ENCODE results near the gene CNGB1.
"Not testable (repeated sequence)": the region's sequence is repeated elsewhere in the genome, so short reads cannot be mapped to it uniquely, and the experiment has no call there.

The CNGB1 gene

GRCh38 chr16:57855188-57855587 lies 115.7 kb downstream of the CNGB1 start:
- Mint-ChIP-seq H3K36me3 (no peaks in the 10 kb centered on the region), H3K27ac (no peak overlapping the region), H3K4me3 (no peak overlapping the region), H3K4me1 (no peaks in the 10 kb centered on the region), H3K9me3 (no peaks in the 10 kb centered on the region)
- ATAC-seq (no peak), DNase-seq (ENCODE audit: low spot score in 2 of 2) (no peak)

DNA sequence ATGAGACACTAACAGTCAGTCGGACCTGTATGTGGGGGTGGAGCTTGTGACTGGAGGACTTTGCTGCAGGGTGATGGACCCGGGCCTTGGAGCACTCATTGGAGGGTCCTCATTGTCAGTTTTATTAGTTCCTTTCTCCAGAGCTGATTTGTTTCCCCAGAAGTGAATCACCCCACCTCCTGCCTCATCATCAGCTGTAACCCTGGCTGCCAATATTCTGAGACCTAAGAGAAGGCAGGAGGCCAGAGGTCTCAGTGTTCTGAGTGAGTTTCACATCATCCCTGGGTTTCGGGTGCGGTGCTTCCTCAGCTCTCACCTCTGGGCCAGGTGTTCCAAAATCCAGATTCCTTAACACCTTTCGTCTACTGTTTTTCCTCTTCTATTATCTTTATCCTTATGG lies 118.7 kb downstream of the CNGB1 start:
- no peaks in the 10 kb centered on the region for H3K9me3 Mint-ChIP-seq
- H3K36me3 Mint-ChIP-seq, result no peaks in the 10 kb centered on the region
- no peak overlapping the region for H3K4me3 Mint-ChIP-seq
- no peaks in the 10 kb centered on the region for H3K4me1 Mint-ChIP-seq
- no peak for ATAC-seq
- no peak for DNase-seq (ENCODE audit: low spot score in 2 of 2)
- no peak overlapping the region for H3K27ac Mint-ChIP-seq

DNA sequence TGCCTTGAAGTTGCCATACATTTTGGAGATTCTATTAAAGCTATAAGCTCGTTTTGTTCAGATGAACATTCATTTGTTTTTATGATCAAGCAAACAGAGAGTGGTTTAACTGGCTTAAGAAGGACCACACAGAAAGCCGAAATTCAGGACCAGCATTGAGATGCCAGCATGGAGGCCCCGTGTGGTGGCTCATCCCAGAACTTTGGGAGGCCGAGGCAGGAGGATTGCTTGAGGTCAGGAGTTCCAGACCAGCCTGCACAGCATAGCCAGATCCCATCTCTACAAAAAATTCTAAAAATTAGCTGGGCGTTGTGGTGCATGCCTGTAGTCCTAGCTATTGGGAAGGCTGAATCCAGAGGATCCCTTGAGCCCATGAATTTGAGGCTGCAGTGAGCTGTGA lies 122.7 kb downstream of the CNGB1 start:
- Mint-ChIP-seq H3K27ac (no peak overlapping the region), H3K4me1 (no peaks in the 10 kb centered on the region), H3K36me3 (no peaks in the 10 kb centered on the region), H3K9me3 (no peaks in the 10 kb centered on the region), H3K4me3 (no peak overlapping the region)
- DNase-seq (ENCODE audit: low spot score in 2 of 2) (no peak), ATAC-seq (no peak)

DNA sequence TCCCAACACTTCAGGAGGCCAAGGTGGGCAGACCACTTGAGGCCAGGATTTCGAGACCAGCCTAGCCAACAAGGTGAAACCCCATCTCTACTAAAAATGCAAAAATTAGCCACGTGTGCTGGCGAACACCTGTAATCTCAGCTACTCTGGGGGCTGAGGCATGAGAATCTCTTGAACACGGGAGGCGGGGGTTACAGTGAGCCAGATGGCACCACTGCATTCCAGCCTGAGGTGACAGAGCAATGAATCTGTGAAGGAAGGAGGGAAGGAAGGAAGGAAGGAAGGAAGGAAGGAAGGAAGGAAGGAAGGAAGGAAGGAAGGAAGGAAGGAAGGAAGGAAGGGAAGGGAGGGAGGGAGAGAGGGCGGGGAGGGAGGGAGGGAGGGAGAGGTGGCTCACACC lies 124.0 kb downstream of the CNGB1 start:
- H3K36me3 Mint-ChIP-seq; H3K4me1 Mint-ChIP-seq; DNase-seq (ENCODE audit: low spot score in 2 of 2); H3K4me3 Mint-ChIP-seq; H3K9me3 Mint-ChIP-seq; ATAC-seq: not testable (repeated sequence)
- peak overlapping the region; percentile 43 for H3K27ac Mint-ChIP-seq

DNA sequence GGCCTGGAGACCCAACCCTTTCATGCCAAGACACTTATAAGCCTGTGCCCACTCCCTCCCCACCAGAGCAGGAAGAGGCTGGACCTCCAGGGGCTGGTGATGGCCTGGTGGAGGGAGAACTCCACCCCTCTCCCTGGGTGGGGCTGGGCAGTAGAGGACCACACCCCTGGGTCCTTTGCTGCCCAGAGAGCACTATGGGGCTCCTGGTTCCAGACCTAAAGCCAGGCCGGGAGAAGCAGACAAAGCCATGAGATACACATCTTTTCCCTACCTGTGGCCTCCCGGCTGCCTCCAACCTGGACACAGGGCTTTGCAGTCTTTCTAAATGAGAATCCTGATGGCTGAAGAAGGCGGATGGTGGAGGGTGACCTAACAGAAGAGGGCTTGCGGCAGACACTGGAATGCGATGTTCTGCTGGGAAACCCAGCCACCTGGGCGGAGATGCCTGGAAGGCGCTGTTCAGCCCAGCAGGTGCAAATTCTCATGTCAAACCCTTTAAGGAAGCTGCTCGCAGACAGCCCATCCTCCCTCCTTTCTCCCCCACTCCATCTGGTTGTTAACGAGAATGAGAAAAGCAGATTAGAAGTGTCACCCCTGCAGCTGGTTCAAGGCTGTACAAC lies 124.7 kb downstream of the CNGB1 start:
- no peaks in the 10 kb centered on the region for H3K4me1 Mint-ChIP-seq
- H3K27ac Mint-ChIP-seq, result peak overlapping the region; percentile 43
- ATAC-seq (no peak), DNase-seq (ENCODE audit: low spot score in 2 of 2) (no peak)
- no peaks in the 10 kb centered on the region for H3K36me3 Mint-ChIP-seq
- H3K9me3 Mint-ChIP-seq, result no peaks in the 10 kb centered on the region
- H3K4me3 Mint-ChIP-seq, result no peak overlapping the region

DNA sequence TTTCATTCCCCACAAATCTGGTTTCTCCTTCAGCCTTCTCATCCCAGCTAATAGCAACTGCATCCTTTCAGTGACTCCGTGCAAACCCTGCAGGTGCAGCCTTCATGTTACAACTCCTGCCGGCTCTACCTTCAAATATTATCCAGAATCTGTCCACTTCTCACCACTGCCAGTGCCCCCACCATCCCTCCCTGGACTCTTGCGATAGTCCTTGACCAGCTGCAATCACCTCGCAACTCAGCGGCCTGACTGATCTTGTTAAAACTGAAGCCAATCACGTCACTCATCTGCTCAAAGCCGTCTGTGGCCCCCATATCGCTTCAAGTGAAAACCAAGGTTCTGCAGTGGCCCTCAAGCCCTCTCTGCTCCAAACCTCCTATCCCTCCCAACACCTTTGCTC lies 125.8 kb downstream of the CNGB1 start:
- no peak overlapping the region for H3K27ac Mint-ChIP-seq
- DNase-seq (ENCODE audit: low spot score in 2 of 2) (no peak), ATAC-seq (no peak)
- no peak overlapping the region for H3K4me3 Mint-ChIP-seq
- no peaks in the 10 kb centered on the region for H3K36me3 Mint-ChIP-seq
- H3K9me3 Mint-ChIP-seq, result no peaks in the 10 kb centered on the region
- no peaks in the 10 kb centered on the region for H3K4me1 Mint-ChIP-seq

DNA sequence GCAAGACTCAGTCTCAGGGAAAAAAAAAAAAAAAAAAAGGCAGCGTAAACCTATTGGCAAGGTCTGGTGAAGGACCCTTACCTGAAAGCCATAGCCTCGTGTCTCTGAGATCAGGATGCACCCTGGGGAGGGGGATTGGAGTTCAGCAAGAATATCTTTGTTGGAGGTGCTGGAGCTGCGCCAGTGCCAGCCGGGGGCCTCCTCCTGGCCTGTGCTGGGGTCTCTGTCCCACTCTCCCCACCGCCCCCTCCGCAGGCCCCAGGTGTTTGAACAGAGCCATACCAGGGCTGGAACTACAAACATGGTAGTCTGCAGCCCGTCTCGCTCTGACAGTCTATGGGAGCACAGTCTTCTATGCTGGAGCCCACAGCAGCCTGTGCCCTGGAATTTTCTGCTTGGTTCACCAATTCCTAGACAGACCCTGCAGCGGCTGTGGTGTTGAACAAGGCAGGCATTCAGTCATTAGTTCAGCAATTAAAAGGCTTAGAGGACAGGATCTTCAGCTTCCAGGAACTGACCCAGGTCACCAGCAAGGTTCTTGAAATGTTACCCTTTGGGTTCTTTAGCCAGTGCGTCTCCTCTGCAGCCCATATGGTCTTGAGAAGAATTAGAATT lies 126.4 kb downstream of the CNGB1 start:
- H3K9me3 Mint-ChIP-seq, result no peaks in the 10 kb centered on the region
- H3K27ac Mint-ChIP-seq, result no peak overlapping the region
- H3K36me3 Mint-ChIP-seq, result no peaks in the 10 kb centered on the region
- no peak overlapping the region for H3K4me3 Mint-ChIP-seq
- no peaks in the 10 kb centered on the region for H3K4me1 Mint-ChIP-seq
- DNase-seq (ENCODE audit: low spot score in 2 of 2) (no peak), ATAC-seq (no peak)

DNA sequence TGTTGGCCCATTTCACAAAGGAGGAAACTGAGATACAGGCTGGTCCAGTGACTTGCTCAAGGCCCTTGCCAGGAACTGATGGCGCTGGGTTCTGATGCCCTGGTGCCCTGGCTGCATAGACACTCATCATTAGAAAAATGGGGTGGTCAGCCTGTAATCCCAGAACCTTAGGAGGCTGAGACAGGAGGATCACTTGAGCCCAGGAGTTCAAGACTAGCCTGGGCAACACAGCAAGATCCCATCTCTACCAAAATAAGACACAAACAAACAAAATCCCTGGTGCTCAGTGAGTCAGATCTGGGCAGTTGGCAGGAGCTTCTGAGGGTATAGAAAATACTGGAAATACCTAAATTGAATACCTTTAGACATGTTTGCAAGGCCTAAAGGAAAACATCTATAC lies 127.5 kb downstream of the CNGB1 start:
- ATAC-seq (no peak), DNase-seq (ENCODE audit: low spot score in 2 of 2) (no peak)
- Mint-ChIP-seq H3K9me3 (no peaks in the 10 kb centered on the region), H3K27ac (no peak overlapping the region), H3K4me1 (no peaks in the 10 kb centered on the region), H3K4me3 (no peak overlapping the region), H3K36me3 (no peaks in the 10 kb centered on the region)

- H3K9me3 Mint-ChIP-seq, result no peaks in the 10 kb centered on the region
- H3K36me3 Mint-ChIP-seq, result peaks cover under 1% of the 10 kb centered on the region
- no peak for ATAC-seq
- H3K4me3 Mint-ChIP-seq, result no peak overlapping the region
- no peaks in the 10 kb centered on the region for H3K4me1 Mint-ChIP-seq
- H3K27ac Mint-ChIP-seq, result no peak overlapping the region
- DNase-seq (ENCODE audit: low spot score in 2 of 2), result no peak
Measured at GRCh38 chr16:57842601-57843000, 128.3 kb downstream of the CNGB1 start.

- ATAC-seq, result no peak
- DNase-seq (ENCODE audit: low spot score in 2 of 2), result no peak
- Mint-ChIP-seq H3K4me1 (no peaks in the 10 kb centered on the region), H3K4me3 (no peak overlapping the region), H3K27ac (no peak overlapping the region), H3K9me3 (no peaks in the 10 kb centered on the region), H3K36me3 (peaks cover 6% of the 10 kb centered on the region)
Measured at GRCh38 chr16:57840833-57841232, 130.1 kb downstream of the CNGB1 start.

DNA sequence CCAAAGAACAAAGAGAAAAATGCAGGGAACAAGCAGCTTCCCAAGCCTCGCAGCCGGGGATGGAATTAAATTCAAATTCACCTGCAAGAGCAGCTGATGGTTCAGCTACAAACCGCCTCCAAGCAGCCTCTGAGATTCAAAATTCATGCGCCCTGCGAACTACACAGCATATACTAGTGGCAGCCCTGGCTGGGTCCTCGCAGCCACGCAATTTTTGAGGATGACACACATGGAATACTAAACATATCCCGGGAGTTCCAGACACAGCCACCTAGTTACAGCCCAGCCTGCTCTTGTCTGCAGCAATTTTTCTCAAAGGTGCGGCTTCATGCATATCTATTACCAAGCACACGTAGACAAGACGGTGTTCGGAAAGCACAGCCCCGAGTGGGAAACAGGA lies 132.8 kb downstream of the CNGB1 start:
- ATAC-seq (no peak), DNase-seq (ENCODE audit: low spot score in 2 of 2) (no peak)
- H3K4me1 Mint-ChIP-seq, result no peaks in the 10 kb centered on the region
- no peak overlapping the region for H3K27ac Mint-ChIP-seq
- no peaks in the 10 kb centered on the region for H3K9me3 Mint-ChIP-seq
- H3K4me3 Mint-ChIP-seq, result no peak overlapping the region
- peaks cover 6% of the 10 kb centered on the region for H3K36me3 Mint-ChIP-seq

DNA sequence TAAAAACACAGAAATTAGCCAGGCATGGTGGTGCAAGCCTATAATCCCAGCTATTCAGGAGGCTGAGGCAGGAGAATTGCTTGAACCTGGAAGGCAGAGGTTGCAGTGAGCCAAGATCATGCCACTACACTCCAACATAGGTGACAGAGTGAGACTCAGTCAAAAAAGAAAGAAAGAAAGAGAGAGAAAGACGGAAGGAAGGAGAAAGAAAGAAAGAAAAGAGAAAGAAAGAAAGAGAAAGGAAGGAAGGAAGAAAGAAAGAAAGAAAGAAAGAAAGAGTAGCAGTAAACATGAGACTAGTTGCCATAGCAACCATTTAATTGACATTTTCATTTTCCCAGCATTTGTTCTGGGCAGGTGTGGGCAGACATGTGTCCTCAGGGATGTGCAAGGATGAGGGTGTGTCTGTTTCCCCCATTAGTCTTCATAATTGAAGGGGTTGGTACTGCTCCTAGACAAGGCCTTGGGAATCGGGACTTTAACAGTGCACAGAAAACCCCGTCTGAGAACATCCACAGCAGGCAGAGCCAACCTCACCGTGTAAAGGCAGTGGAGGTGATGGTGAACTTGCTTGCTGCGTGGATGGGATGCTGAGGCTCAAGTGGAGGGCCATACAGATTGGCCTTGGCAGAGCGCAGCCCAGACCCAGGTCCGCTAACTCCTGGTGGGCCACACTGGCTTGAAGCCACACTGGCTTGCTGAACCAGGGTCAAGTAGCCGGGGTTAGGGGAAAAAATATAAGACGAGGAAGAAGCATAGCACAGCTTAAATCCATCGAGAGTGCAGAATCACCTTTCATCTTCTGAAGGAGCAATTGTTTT lies 133.4 kb downstream of the CNGB1 start:
- no peaks in the 10 kb centered on the region for H3K4me1 Mint-ChIP-seq
- H3K36me3 Mint-ChIP-seq, result peaks cover 6% of the 10 kb centered on the region
- DNase-seq (ENCODE audit: low spot score in 2 of 2), result no peak
- peak overlapping the region; percentile 78 for H3K27ac Mint-ChIP-seq
- H3K9me3 Mint-ChIP-seq, result no peaks in the 10 kb centered on the region
- ATAC-seq, result no peak
- H3K4me3 Mint-ChIP-seq, result no peak overlapping the region

GRCh38 chr16:57835439-57835838 lies 135.5 kb downstream of the CNGB1 start:
- DNase-seq (ENCODE audit: low spot score in 2 of 2); H3K4me1 Mint-ChIP-seq; H3K4me3 Mint-ChIP-seq; H3K9me3 Mint-ChIP-seq; ATAC-seq; H3K36me3 Mint-ChIP-seq; H3K27ac Mint-ChIP-seq: not testable (repeated sequence)

GRCh38 chr16:57834936-57835335 lies 136.0 kb downstream of the CNGB1 start:
- no peak overlapping the region for H3K4me3 Mint-ChIP-seq
- DNase-seq (ENCODE audit: low spot score in 2 of 2) (no peak), ATAC-seq (no peak)
- no peaks in the 10 kb centered on the region for H3K4me1 Mint-ChIP-seq
- no peaks in the 10 kb centered on the region for H3K9me3 Mint-ChIP-seq
- H3K27ac Mint-ChIP-seq, result no peak overlapping the region
- H3K36me3 Mint-ChIP-seq, result peaks cover 6% of the 10 kb centered on the region

All from stimulated activated effector memory CD8-positive, alpha-beta T cell treated with anti-CD3 and anti-CD28 coated beads, Interleukin-12 subunit alpha, Interleukin-12 subunit beta, amount 100 ng/mL, for 72 hours (primary cell).